GM19395 (cell line): Measurements from ENCODE around the gene YY1.

Source experiments
- ATAC-seq: cut with Tn5 transposase; IDR thresholded peaks from one replicate; pipeline ENCODE4 v1.9.1; 2021; ENCODE audit warnings: mild to moderate bottlenecking, moderate library complexity; ENCODE audit not compliant: unreplicated experiment

Gene YY1

DNA sequence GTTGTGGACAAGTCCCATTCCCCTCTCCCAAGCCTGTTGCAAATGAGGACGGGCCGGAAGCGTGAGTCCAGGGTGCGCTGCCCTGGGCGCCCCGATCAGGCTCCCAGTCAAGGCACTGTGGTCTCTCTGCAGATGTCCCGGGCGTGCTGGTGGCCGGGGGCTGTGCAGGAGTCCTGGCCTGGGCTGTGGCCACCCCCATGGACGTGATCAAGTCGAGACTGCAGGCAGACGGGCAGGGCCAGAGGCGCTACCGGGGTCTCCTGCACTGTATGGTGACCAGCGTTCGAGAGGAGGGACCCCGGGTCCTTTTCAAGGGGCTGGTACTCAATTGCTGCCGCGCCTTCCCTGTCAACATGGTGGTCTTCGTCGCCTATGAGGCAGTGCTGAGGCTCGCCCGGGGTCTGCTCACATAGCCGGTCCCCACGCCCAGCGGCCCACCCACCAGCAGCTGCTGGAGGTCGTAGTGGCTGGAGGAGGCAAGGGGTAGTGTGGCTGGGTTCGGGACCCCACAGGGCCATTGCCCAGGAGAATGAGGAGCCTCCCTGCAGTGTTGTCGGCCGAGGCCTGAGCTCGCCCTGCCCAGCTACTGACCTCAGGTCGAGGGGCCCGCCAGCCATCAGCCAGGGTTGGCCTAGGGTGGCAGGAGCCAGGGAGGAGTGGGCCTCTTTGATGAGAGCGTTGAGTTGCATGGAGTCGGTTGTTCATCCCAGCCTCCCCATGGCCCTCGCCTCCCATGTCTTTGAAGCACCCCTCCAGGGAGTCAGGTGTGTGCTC, 90.5 kb downstream of the YY1 start:
- no peak for ATAC-seq

DNA sequence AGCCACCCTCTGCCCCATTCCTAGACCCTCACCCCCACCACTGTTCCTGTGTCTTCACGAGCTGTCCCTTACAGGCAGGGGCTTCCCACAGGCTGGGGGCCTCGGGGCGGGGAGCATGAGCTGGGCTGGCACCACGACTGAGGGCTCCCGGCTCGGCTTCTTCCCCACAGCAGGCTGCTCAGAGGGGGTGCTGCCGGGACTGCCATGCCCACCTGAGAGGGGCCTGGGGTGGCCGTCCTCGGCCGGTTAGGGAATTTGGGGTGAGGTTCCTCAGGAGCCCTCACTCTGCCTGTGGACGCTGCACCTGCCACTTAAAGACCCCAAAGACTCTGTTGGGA, 91.0 kb downstream of the YY1 start:
- ATAC-seq = no peak

GRCh38 chr14:100330388-100330931, 91.5 kb downstream of the YY1 start:
- ATAC-seq = no peak

- no peak for ATAC-seq
These were observed 93.2 kb downstream of the YY1 start for GRCh38 chr14:100332071-100332639.
